ENCODE data around the gene TFAP2C.

DNA sequence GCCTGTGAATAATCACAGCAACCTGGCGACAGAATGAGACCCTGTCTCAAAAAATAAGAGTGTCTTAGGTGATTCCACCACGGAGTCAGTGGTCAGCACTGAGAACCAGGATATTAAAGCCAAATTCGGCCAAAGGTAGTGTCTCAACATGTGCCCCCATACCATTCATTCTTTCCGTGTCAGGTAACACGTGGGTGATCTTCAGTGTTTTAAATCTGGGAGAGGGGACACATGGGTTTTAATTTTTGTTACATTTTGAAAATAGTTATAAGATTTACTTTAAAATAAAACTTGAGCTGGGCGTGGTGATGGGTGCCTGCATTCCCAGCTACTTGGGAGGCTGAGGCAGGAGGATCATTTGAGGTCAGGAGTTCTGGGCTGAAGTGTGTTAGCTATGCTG, 59.0 kb downstream of the TFAP2C start:
- TF ChIP-seq, protein P1, sequence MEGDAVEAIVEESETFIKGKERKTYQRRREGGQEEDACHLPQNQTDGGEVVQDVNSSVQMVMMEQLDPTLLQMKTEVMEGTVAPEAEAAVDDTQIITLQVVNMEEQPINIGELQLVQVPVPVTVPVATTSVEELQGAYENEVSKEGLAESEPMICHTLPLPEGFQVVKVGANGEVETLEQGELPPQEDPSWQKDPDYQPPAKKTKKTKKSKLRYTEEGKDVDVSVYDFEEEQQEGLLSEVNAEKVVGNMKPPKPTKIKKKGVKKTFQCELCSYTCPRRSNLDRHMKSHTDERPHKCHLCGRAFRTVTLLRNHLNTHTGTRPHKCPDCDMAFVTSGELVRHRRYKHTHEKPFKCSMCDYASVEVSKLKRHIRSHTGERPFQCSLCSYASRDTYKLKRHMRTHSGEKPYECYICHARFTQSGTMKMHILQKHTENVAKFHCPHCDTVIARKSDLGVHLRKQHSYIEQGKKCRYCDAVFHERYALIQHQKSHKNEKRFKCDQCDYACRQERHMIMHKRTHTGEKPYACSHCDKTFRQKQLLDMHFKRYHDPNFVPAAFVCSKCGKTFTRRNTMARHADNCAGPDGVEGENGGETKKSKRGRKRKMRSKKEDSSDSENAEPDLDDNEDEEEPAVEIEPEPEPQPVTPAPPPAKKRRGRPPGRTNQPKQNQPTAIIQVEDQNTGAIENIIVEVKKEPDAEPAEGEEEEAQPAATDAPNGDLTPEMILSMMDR (IDR thresholded peaks at IDR 0.05): no peak
- no peak for TF ChIP-seq POLR2A (IDR thresholded peaks at IDR 0.05)

Data from prostate gland (tissue), 2 donors.